Central memory CD8-positive, alpha-beta T cell (primary cell): ENCODE results near the gene RGS9.

Source experiments
- ATAC-seq: fragments of 150-1000 bp; cut with Tn5 transposase; replicated peaks from 2 replicates; pipeline ENCODE4 v1.10.0; 2022; ENCODE audit warnings: mild to moderate bottlenecking, moderate FRiP score, moderate number of reproducible peaks; ENCODE audit not compliant: poor library complexity, severe bottlenecking; ENCODE audit errors: extremely low read depth
- DNase-seq, 2 donors: peaks; one replicate each; pipeline ENCODE4 v3.0.0; 2021; ENCODE audit warnings: low spot score in 2 of 2
- H3K27ac Mint-ChIP-seq: one replicate; pipeline ENCODE4 v1.8.0; 2022; ENCODE audit warnings: low read depth, mild to moderate bottlenecking, moderate library complexity, mixed read lengths
- H3K27me3 Mint-ChIP-seq: one replicate; pipeline ENCODE4 v1.8.0; 2022; ENCODE audit warnings: mixed read lengths
- H3K36me3 Mint-ChIP-seq: one replicate; pipeline ENCODE4 v1.8.0; 2022; ENCODE audit warnings: mild to moderate bottlenecking, moderate library complexity, mixed read lengths; ENCODE audit not compliant: insufficient read depth
- H3K4me1 Mint-ChIP-seq: one replicate; pipeline ENCODE4 v1.8.0; 2022; ENCODE audit warnings: mixed read lengths
- H3K4me3 Mint-ChIP-seq: one replicate; pipeline ENCODE4 v1.8.0; 2022; ENCODE audit warnings: mild to moderate bottlenecking, moderate library complexity, mixed read lengths
- H3K9me3 Mint-ChIP-seq: one replicate; pipeline ENCODE4 v1.8.0; 2022; ENCODE audit warnings: mixed read lengths

Gene RGS9

GRCh38 chr17:65222214-65222738 is 85.1 kb downstream of the RGS9 start:
- Mint-ChIP-seq H3K4me3 (no peak overlapping the region), H3K4me1 (no peaks in the 10 kb centered on the region), H3K36me3 (no peaks in the 10 kb centered on the region), H3K27me3 (no peaks in the 10 kb centered on the region), H3K27ac (no peak overlapping the region), H3K9me3 (no peaks in the 10 kb centered on the region)
- no peak for ATAC-seq
- DNase-seq = no peak

- Mint-ChIP-seq H3K36me3 (no peaks in the 10 kb centered on the region), H3K4me1 (peaks cover 24% of the 10 kb centered on the region), H3K9me3 (no peaks in the 10 kb centered on the region), H3K27me3 (no peaks in the 10 kb centered on the region), H3K27ac (no peak overlapping the region), H3K4me3 (no peak overlapping the region)
- DNase-seq = no peak
- no peak for ATAC-seq
Observed at GRCh38 chr17:65225061-65225460, 87.9 kb downstream of the RGS9 start.

GRCh38 chr17:65226227-65226626 is 89.1 kb downstream of the RGS9 start:
- H3K27me3 Mint-ChIP-seq = no peaks in the 10 kb centered on the region
- no peaks in the 10 kb centered on the region for H3K9me3 Mint-ChIP-seq
- H3K27ac Mint-ChIP-seq = no peak overlapping the region
- H3K36me3 Mint-ChIP-seq = peaks cover 2% of the 10 kb centered on the region
- H3K4me1 Mint-ChIP-seq = peaks cover 29% of the 10 kb centered on the region
- ATAC-seq = no peak
- no peak for DNase-seq
- H3K4me3 Mint-ChIP-seq = no peak overlapping the region

- ATAC-seq = no peak
- Mint-ChIP-seq H3K36me3 (peaks cover 2% of the 10 kb centered on the region), H3K4me3 (no peak overlapping the region), H3K27me3 (no peaks in the 10 kb centered on the region), H3K9me3 (no peaks in the 10 kb centered on the region), H3K27ac (no peak overlapping the region), H3K4me1 (peaks cover 35% of the 10 kb centered on the region)
- DNase-seq = no peak
Observed at GRCh38 chr17:65227637-65228036, 90.5 kb downstream of the RGS9 start.

GRCh38 chr17:65228287-65228686 is 91.1 kb downstream of the RGS9 start:
- Mint-ChIP-seq H3K4me3 (peak overlapping the region; percentile 73), H3K27ac (no peak overlapping the region), H3K9me3 (no peaks in the 10 kb centered on the region), H3K36me3 (peaks cover 2% of the 10 kb centered on the region), H3K4me1 (peaks cover 35% of the 10 kb centered on the region), H3K27me3 (no peaks in the 10 kb centered on the region)
- DNase-seq = no peak
- no peak for ATAC-seq

GRCh38 chr17:65228734-65229620 is 91.8 kb downstream of the RGS9 start:
- Mint-ChIP-seq H3K4me1 (peaks cover 35% of the 10 kb centered on the region), H3K9me3 (no peaks in the 10 kb centered on the region), H3K36me3 (peaks cover 2% of the 10 kb centered on the region), H3K4me3 (peak overlapping the region; percentile 73), H3K27me3 (no peaks in the 10 kb centered on the region), H3K27ac (peak overlapping the region; percentile 79)
- peak; percentile 88 for ATAC-seq
- peak; percentile 21 to 31 for DNase-seq

- peak overlapping the region; percentile 73 for H3K4me3 Mint-ChIP-seq
- peak overlapping the region; percentile 79 for H3K27ac Mint-ChIP-seq
- H3K9me3 Mint-ChIP-seq = no peaks in the 10 kb centered on the region
- H3K36me3 Mint-ChIP-seq = peaks cover 2% of the 10 kb centered on the region
- ATAC-seq (peak; percentile 33), DNase-seq (no peak)
- H3K4me1 Mint-ChIP-seq = peaks cover 35% of the 10 kb centered on the region
- no peaks in the 10 kb centered on the region for H3K27me3 Mint-ChIP-seq
Observed at GRCh38 chr17:65229621-65229995, 92.4 kb downstream of the RGS9 start.

GRCh38 chr17:65230040-65230439 is 92.9 kb downstream of the RGS9 start:
- Mint-ChIP-seq H3K4me1 (peaks cover 35% of the 10 kb centered on the region), H3K9me3 (no peaks in the 10 kb centered on the region), H3K36me3 (peaks cover 2% of the 10 kb centered on the region), H3K4me3 (no peak overlapping the region), H3K27ac (no peak overlapping the region), H3K27me3 (no peaks in the 10 kb centered on the region)
- ATAC-seq (no peak), DNase-seq (no peak)

GRCh38 chr17:65231086-65231485 is 93.9 kb downstream of the RGS9 start:
- DNase-seq (no peak), ATAC-seq (no peak)
- Mint-ChIP-seq H3K27ac (no peak overlapping the region), H3K4me3 (no peak overlapping the region), H3K9me3 (no peaks in the 10 kb centered on the region), H3K36me3 (peaks cover 2% of the 10 kb centered on the region), H3K4me1 (peaks cover 35% of the 10 kb centered on the region), H3K27me3 (no peaks in the 10 kb centered on the region)

GRCh38 chr17:65231662-65232335 is 94.6 kb downstream of the RGS9 start:
- Mint-ChIP-seq H3K4me1 (peaks cover 35% of the 10 kb centered on the region), H3K9me3 (no peaks in the 10 kb centered on the region), H3K4me3 (no peak overlapping the region), H3K27ac (no peak overlapping the region), H3K36me3 (peaks cover 2% of the 10 kb centered on the region), H3K27me3 (no peaks in the 10 kb centered on the region)
- DNase-seq (peak in 1 of 2 donors; percentile 16), ATAC-seq (no peak)

GRCh38 chr17:65235284-65235683 is 98.1 kb downstream of the RGS9 start:
- no peak overlapping the region for H3K4me3 Mint-ChIP-seq
- H3K27ac Mint-ChIP-seq = no peak overlapping the region
- ATAC-seq (no peak), DNase-seq (no peak)
- H3K9me3 Mint-ChIP-seq = no peaks in the 10 kb centered on the region
- no peaks in the 10 kb centered on the region for H3K27me3 Mint-ChIP-seq
- peaks cover 8% of the 10 kb centered on the region for H3K4me1 Mint-ChIP-seq
- H3K36me3 Mint-ChIP-seq = peaks cover 2% of the 10 kb centered on the region

- H3K4me1 Mint-ChIP-seq = peaks cover 5% of the 10 kb centered on the region
- ATAC-seq (no peak), DNase-seq (no peak)
- no peak overlapping the region for H3K4me3 Mint-ChIP-seq
- no peaks in the 10 kb centered on the region for H3K27me3 Mint-ChIP-seq
- no peaks in the 10 kb centered on the region for H3K9me3 Mint-ChIP-seq
- no peaks in the 10 kb centered on the region for H3K36me3 Mint-ChIP-seq
- no peak overlapping the region for H3K27ac Mint-ChIP-seq
Observed at GRCh38 chr17:65236321-65236720, 99.2 kb downstream of the RGS9 start.
